ENCODE results near the gene GPR68.
A peak's percentile ranks its signal among the peaks of the same experiment; 100 is the strongest.

DNA sequence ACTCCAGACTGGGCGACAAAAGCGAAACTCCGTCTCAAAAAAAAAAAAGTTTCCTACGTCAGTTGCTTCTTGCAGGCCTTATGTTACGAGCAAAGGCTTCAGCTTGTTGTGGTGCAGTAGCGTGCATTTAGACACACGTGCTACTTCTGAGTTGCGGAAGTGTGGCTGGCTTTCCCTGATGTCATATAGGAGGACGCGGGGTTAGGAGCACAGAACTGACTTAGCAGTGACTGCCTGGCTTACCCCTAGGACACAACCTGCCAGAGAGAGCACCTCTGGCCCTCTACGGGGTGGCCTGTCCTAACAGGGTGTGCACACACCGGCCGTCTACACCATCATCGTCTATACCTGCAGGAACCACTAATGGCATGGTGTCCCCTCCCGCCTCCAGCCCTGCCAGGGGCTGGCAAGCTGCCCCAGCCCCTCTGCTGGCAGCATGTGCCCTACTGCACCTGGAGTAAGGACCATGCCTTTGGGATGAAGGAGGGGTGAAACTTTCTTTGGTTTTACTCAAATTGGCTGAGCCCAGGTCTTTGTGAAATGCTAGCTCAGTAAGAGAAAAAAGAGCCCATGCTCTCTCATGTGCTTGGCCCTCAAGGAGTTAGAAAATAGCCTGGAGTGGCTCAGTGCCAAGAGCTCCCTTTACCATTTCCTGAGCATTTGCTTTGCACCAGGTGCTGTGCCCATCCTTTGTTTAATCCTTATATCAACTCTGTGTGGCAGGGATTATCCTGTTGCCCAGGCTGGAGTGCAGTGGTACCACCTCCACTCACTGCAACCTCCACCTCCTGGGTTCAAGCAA, 1.7 kb upstream of the GPR68 start:
- TF ChIP-seq, protein P1, sequence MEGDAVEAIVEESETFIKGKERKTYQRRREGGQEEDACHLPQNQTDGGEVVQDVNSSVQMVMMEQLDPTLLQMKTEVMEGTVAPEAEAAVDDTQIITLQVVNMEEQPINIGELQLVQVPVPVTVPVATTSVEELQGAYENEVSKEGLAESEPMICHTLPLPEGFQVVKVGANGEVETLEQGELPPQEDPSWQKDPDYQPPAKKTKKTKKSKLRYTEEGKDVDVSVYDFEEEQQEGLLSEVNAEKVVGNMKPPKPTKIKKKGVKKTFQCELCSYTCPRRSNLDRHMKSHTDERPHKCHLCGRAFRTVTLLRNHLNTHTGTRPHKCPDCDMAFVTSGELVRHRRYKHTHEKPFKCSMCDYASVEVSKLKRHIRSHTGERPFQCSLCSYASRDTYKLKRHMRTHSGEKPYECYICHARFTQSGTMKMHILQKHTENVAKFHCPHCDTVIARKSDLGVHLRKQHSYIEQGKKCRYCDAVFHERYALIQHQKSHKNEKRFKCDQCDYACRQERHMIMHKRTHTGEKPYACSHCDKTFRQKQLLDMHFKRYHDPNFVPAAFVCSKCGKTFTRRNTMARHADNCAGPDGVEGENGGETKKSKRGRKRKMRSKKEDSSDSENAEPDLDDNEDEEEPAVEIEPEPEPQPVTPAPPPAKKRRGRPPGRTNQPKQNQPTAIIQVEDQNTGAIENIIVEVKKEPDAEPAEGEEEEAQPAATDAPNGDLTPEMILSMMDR (IDR thresholded peaks at IDR 0.05 in 8 of 11, conservative IDR thresholded peaks at IDR 0.05 in 3 of 11), result no peak
- peak; percentile 27 to 74 (median 29) for TF ChIP-seq POLR2AphosphoS5 (IDR thresholded peaks at IDR 0.05)
